Osteoblast (primary cell): Measurements from ENCODE around the gene METTL21A. TPM values are rescaled to one million over a fixed set of nuclear protein-coding genes. Genes with fewer than 3 reads are reported as not detected.

Experiments
- DNase-seq: peaks from one replicate; pipeline ENCODE4 v3.0.0; 2011; ENCODE audit warnings: low spot score, mixed read lengths; ENCODE audit not compliant: insufficient read length; ENCODE audit errors: missing footprints
- H2AFZ ChIP-seq: 2 replicates; pipeline ENCODE4 v1.6.0; 2011; ENCODE audit warnings: mild to moderate bottlenecking, low read length
- H3K27ac ChIP-seq: 2 replicates; pipeline ENCODE4 v1.5.1; 2011; ENCODE audit warnings: mild to moderate bottlenecking, low read depth, low read length, moderate library complexity
- H3K27me3 ChIP-seq: 2 replicates; pipeline ENCODE4 v1.6.0; 2012; ENCODE audit warnings: mild to moderate bottlenecking, control low read depth, inconsistent platforms, low read length, moderate library complexity; ENCODE audit not compliant: insufficient read depth
- H3K36me3 ChIP-seq: 2 replicates; pipeline ENCODE4 v1.5.1; 2011; ENCODE audit warnings: mild to moderate bottlenecking, low read length, control low read depth, moderate library complexity; ENCODE audit not compliant: insufficient read depth
- H3K4me1 ChIP-seq: 2 replicates; pipeline ENCODE4 v1.5.1; 2011; ENCODE audit warnings: mild to moderate bottlenecking, low read length, control low read depth, moderate library complexity; ENCODE audit not compliant: insufficient read depth
- H3K4me2 ChIP-seq: 2 replicates; pipeline ENCODE4 v1.6.0; 2011; ENCODE audit warnings: mild to moderate bottlenecking, low read length; ENCODE audit not compliant: insufficient read depth
- H3K4me3 ChIP-seq: fragments of 200-600 bp; sonication (generic); 3 replicates; pipeline ENCODE4 v1.5.1; 2012; ENCODE audit warnings: mild to moderate bottlenecking, low read length, inconsistent platforms; ENCODE audit not compliant: insufficient read depth
- H3K79me2 ChIP-seq: 2 replicates; pipeline ENCODE4 v1.6.0; 2012; ENCODE audit warnings: mild to moderate bottlenecking, low read length, control low read depth, inconsistent platforms; ENCODE audit not compliant: insufficient read depth
- H3K9me3 ChIP-seq: 2 replicates; pipeline ENCODE4 v1.5.1; 2011; ENCODE audit warnings: low read depth, low read length, control low read depth
- H4K20me1 ChIP-seq: 2 replicates; pipeline ENCODE4 v1.6.0; 2012; ENCODE audit warnings: mild to moderate bottlenecking, low read length, control low read depth; ENCODE audit not compliant: insufficient read depth
- CTCF ChIP-seq: IDR thresholded peaks from 2 replicates; pipeline ENCODE4 v1.5.1; 2011; ENCODE audit warnings: mild to moderate bottlenecking, low read depth, low read length, moderate library complexity; ENCODE audit errors: extremely low read depth
- total RNA-seq: library from RNA; depleted of rRNA; stranded (reverse); fragments of >200 nt; gene quantifications from 2 replicates; pipeline ENCODE4 v1.2.3, GENCODE V29; 2012

The METTL21A gene
- total RNA-seq, 1 donor: 13.4 TPM

GRCh38 chr2:207624185-207625013 is 795 bp downstream of the METTL21A start:
- Histone ChIP-seq H3K27me3 (no peaks in the 10 kb centered on the region), H4K20me1 (no peaks in the 10 kb centered on the region), H3K27ac (peak overlapping the region; percentile 92), H3K79me2 (peaks cover 3% of the 10 kb centered on the region), H3K9me3 (no peaks in the 10 kb centered on the region), H2AFZ (peak overlapping the region; percentile 91), H3K4me2 (peak overlapping the region; percentile 98), H3K4me3 (peak overlapping the region; percentile 94), H3K4me1 (peaks cover 6% of the 10 kb centered on the region), H3K36me3 (peaks cover 8% of the 10 kb centered on the region)
- peak; percentile 86 for DNase-seq
- TF ChIP-seq CTCF: no peak

DNA sequence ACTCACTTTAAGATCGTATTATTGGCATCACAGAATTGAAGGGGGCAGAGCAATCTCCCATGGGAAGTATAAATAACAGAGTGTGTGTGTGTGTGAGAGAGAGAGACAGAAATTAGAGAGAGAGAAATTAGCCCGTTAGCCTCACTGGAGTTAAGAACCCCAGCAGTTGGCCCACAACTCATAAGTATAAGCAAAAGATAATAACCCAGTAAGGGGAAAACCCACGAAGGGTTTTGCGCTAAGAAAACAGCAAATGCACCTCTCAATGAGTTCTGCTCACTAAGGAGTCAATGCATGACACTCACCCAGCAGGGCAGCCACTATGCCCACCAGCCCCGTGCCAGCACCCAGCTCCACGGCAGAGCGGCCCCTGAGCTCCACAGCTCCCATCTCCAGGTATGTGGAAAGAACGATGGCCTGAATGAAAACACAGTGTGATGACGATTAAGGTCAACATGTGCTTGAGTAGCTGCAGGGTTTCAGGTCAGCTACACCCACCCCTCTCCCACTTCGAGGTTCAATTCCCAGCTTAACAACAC is 3.6 kb downstream of the METTL21A start:
- Histone ChIP-seq H3K9me3 (no peaks in the 10 kb centered on the region), H4K20me1 (no peaks in the 10 kb centered on the region), H3K4me2 (no peak overlapping the region), H3K27me3 (no peaks in the 10 kb centered on the region), H3K4me1 (peaks cover 18% of the 10 kb centered on the region), H3K27ac (no peak overlapping the region), H3K4me3 (no peak overlapping the region), H3K36me3 (peaks cover 8% of the 10 kb centered on the region), H3K79me2 (peaks cover 3% of the 10 kb centered on the region), H2AFZ (no peak overlapping the region)
- no peak for DNase-seq
- no peak for TF ChIP-seq CTCF

DNA sequence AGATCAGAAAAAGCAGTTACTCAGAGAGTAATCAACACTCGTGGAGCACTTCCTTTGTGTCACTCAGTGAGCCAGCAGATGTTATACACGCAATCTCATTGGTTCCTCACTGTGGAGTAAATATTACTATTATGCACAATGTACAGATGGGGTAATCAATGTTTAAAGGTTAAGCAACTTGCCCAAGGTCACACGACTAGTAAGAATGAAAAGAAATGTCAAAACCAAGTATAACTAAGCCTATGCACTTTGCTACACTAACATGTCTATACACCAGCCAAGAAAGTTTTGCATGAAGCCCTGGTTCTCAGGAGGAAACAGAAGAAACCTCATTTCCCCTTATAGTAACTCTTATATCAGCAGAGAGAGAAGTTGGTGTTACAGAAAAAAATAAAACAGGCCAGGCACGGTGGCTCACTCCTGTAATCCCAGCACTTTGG is 5.4 kb downstream of the METTL21A start:
- Histone ChIP-seq H2AFZ (no peak overlapping the region), H3K4me1 (peaks cover 24% of the 10 kb centered on the region), H3K36me3 (peaks cover 13% of the 10 kb centered on the region), H3K27ac (no peak overlapping the region), H3K27me3 (no peaks in the 10 kb centered on the region), H3K79me2 (peaks cover 3% of the 10 kb centered on the region), H3K9me3 (no peaks in the 10 kb centered on the region), H3K4me3 (no peak overlapping the region), H4K20me1 (no peaks in the 10 kb centered on the region), H3K4me2 (no peak overlapping the region)
- no peak for TF ChIP-seq CTCF
- no peak for DNase-seq

DNA sequence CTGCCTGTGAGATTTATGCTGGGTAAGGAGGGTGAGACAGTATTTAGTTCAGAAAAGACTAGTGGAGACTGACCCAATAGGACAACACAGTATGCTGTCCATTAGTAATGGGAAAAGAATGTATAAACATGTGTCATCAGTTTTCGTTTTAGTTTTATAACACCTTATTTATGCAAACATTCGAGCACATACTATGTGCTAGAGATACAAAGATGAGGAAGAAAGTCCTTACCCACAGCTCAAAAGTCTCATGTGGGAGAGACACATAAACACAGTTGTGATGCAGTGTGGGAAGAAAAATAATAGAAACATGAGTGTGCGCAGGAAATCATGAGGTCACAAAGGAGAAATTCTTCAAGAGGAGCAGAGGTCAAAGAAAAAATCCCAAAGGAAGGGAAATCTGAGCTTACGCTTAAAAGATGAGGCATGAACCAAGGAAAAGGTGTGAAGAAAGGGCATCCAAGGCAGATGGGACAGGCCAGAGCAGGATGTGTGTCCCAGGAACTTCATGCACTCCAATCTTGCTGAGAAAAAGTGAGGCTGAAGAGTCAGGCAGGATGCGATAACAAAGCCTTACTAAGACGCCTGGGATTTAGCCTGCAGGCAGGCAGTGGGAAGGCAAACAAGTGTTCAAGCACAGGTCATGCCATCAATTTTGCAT is 8.1 kb downstream of the METTL21A start:
- peak; percentile 92 for DNase-seq
- H4K20me1 ChIP-seq: no peaks in the 10 kb centered on the region
- no peak overlapping the region for H3K4me3 ChIP-seq
- no peaks in the 10 kb centered on the region for H3K9me3 ChIP-seq
- peak overlapping the region; percentile 95 for H3K27ac ChIP-seq
- H3K79me2 ChIP-seq: no peaks in the 10 kb centered on the region
- no peaks in the 10 kb centered on the region for H3K27me3 ChIP-seq
- H3K36me3 ChIP-seq: peaks cover 8% of the 10 kb centered on the region
- peaks cover 18% of the 10 kb centered on the region for H3K4me1 ChIP-seq
- no peak for TF ChIP-seq CTCF
- peak overlapping the region; percentile 58 for H2AFZ ChIP-seq
- peak overlapping the region; percentile 47 for H3K4me2 ChIP-seq
